GM23338 (cell line): Measurements from ENCODE around the gene TSC22D2. TPM values are rescaled to one million over a fixed set of nuclear protein-coding genes. Genes with fewer than 3 reads are reported as not detected.

Experiments
- ATAC-seq: fragments of 200-7000 bp; cut with Tn5 transposase; 3 replicates; pipeline ENCODE4 v1.9.1; 2020
- DNase-seq: peaks from one replicate; pipeline ENCODE4 v3.0.0-alpha.2; 2015; ENCODE audit warnings: low spot score
- H2AFZ ChIP-seq: fragments of 200-600 bp; sonication (generic); 2 replicates; pipeline ENCODE4 v1.8.0; 2016; ENCODE audit warnings: antibody characterized with exemption, mild to moderate bottlenecking, moderate library complexity
- H3F3A ChIP-seq: fragments of 200-600 bp; sonication (generic); replicated peaks from 2 replicates; pipeline ENCODE4 v1.8.0; 2017; ENCODE audit warnings: antibody characterized with exemption, mixed run types, low read depth
- H3K27ac ChIP-seq: fragments of 200-600 bp; sonication (generic); 2 replicates; pipeline ENCODE4 v1.6.1; 2016; ENCODE audit warnings: low read depth
- H3K27me3 ChIP-seq: fragments of 200-600 bp; sonication (generic); 2 replicates; pipeline ENCODE4 v1.8.0; 2016; ENCODE audit warnings: mild to moderate bottlenecking, mixed run types, moderate library complexity; ENCODE audit not compliant: insufficient read depth
- H3K36me3 ChIP-seq: fragments of 200-600 bp; sonication (generic); 2 replicates; pipeline ENCODE4 v1.8.0; 2016; ENCODE audit warnings: mild to moderate bottlenecking; ENCODE audit not compliant: insufficient read depth
- H3K4me1 ChIP-seq: fragments of 200-600 bp; sonication (generic); 2 replicates; pipeline ENCODE4 v1.8.0; 2016; ENCODE audit warnings: mild to moderate bottlenecking, moderate library complexity; ENCODE audit not compliant: insufficient read depth
- H3K4me2 ChIP-seq: fragments of 200-600 bp; sonication (generic); 2 replicates; pipeline ENCODE4 v1.7.1; 2017; ENCODE audit warnings: mixed run types
- H3K4me3 ChIP-seq: fragments of 200-600 bp; sonication (generic); 2 replicates; pipeline ENCODE4 v1.6.1; 2016; ENCODE audit warnings: mixed run types
- H3K79me2 ChIP-seq: fragments of 200-600 bp; sonication (generic); replicated peaks from 2 replicates; pipeline ENCODE4 v1.8.0; 2017; ENCODE audit warnings: mild to moderate bottlenecking; ENCODE audit not compliant: insufficient read depth
- H3K9me2 ChIP-seq: fragments of 200-600 bp; sonication (generic); 2 replicates; pipeline ENCODE4 v1.8.0; 2017; ENCODE audit not compliant: insufficient read depth
- H4K20me1 ChIP-seq: fragments of 200-600 bp; sonication (generic); replicated peaks from 2 replicates; pipeline ENCODE4 v1.8.0; 2017; ENCODE audit warnings: mild to moderate bottlenecking; ENCODE audit not compliant: insufficient read depth
- H3K27ac Mint-ChIP-seq: 2 replicates; pipeline ENCODE4 v1.8.0; 2020; ENCODE audit warnings: inconsistent platforms, mild to moderate bottlenecking, moderate library complexity, mixed read lengths
- H3K27me3 Mint-ChIP-seq: 3 replicates; pipeline ENCODE4 v1.8.0; 2022; ENCODE audit warnings: low read depth, mild to moderate bottlenecking, moderate library complexity, mixed read lengths, inconsistent platforms; ENCODE audit not compliant: insufficient read depth, poor library complexity
- H3K36me3 Mint-ChIP-seq: 3 replicates; pipeline ENCODE4 v1.8.0; 2021; ENCODE audit warnings: low read depth, mild to moderate bottlenecking, inconsistent platforms, moderate library complexity, mixed read lengths
- H3K4me1 Mint-ChIP-seq: 3 replicates; pipeline ENCODE4 v1.8.0; 2020; ENCODE audit warnings: mild to moderate bottlenecking, inconsistent platforms, mixed read lengths
- H3K4me3 Mint-ChIP-seq: 3 replicates; pipeline ENCODE4 v1.8.0; 2021; ENCODE audit warnings: moderate library complexity, mild to moderate bottlenecking, inconsistent platforms, mixed read lengths
- H3K9me3 Mint-ChIP-seq: 3 replicates; pipeline ENCODE4 v1.8.0; 2020; ENCODE audit warnings: moderate library complexity, mild to moderate bottlenecking, inconsistent platforms, mixed read lengths
- CREB1 ChIP-seq: fragments of 250-450 bp; sonication (Bioruptor Pico); IDR thresholded peaks from 2 replicates; pipeline ENCODE4 v1.5.0; 2020; ENCODE audit warnings: low read depth, mild to moderate bottlenecking, moderate library complexity
- EZH2 ChIP-seq: fragments of 200-600 bp; sonication (generic); IDR thresholded peaks from one replicate; pipeline ENCODE4 v1.8.0; 2017; ENCODE audit warnings: antibody characterized with exemption, mild to moderate bottlenecking, low read depth; ENCODE audit not compliant: unreplicated experiment
- EZH2phosphoT487 ChIP-seq: fragments of 200-600 bp; sonication (generic); IDR thresholded peaks from one replicate; pipeline ENCODE4 v1.8.1; 2018; ENCODE audit warnings: antibody characterized with exemption; ENCODE audit not compliant: unreplicated experiment
- JUNB ChIP-seq: IDR thresholded peaks from one replicate; pipeline ENCODE4 v1.6.1; 2016; ENCODE audit warnings: antibody characterized with exemption; ENCODE audit not compliant: unreplicated experiment
- NANOG ChIP-seq: IDR thresholded peaks from 2 replicates; pipeline ENCODE4 v1.6.1; 2016; ENCODE audit warnings: antibody characterized with exemption, borderline replicate concordance
- POLR2AphosphoS5 ChIP-seq: IDR thresholded peaks from 2 replicates; pipeline ENCODE4 v1.6.1; 2016; ENCODE audit warnings: antibody characterized with exemption, low read depth
- STAT1 ChIP-seq: IDR thresholded peaks from one replicate; pipeline ENCODE4 v1.6.1; 2016; ENCODE audit warnings: antibody characterized with exemption; ENCODE audit not compliant: unreplicated experiment
- ZNF114 ChIP-seq: fragments of 250-450 bp; sonication (Bioruptor Pico); IDR thresholded peaks from 2 replicates; pipeline ENCODE4 v1.5.0; 2020; ENCODE audit warnings: mild to moderate bottlenecking, moderate library complexity
- ZNF331 ChIP-seq: fragments of 250-450 bp; sonication (Bioruptor Pico); IDR thresholded peaks from 2 replicates; pipeline ENCODE4 v1.5.0; 2020; ENCODE audit warnings: low read depth, mild to moderate bottlenecking, moderate library complexity
- polyA plus RNA-seq: library from polyadenylated mRNA; unstranded; fragments of >200 nt; fragmentation: Nextera tagmentation; extraction: Ambion mirVana; gene quantifications from 2 replicates; pipeline ENCODE4 v1.2.1, GENCODE V29; 2016
- total RNA-seq: library from RNA; depleted of rRNA; stranded (reverse); fragments of >200 nt; shearing (Covaris generic); gene quantifications from 2 replicates; pipeline ENCODE4 v1.2.3, GENCODE V29; 2014
- TF ChIP-seq, protein P1 (sequence below): IDR thresholded peaks from 2 replicates; pipeline ENCODE4 v1.6.1; 2016; ENCODE audit warnings: antibody characterized with exemption
- TF ChIP-seq, protein P2 (sequence below): fragments of 250-450 bp; sonication (Bioruptor Pico); IDR thresholded peaks from 2 replicates; pipeline ENCODE4 v1.5.0; 2020; ENCODE audit warnings: mild to moderate bottlenecking, moderate library complexity
- TF ChIP-seq, protein P3 (sequence below): IDR thresholded peaks from one replicate; pipeline ENCODE4 v1.6.1; 2018; ENCODE audit warnings: antibody characterized with exemption; ENCODE audit not compliant: unreplicated experiment
- TF ChIP-seq, protein P4 (sequence below), 2 experiments: fragments of 200-600 bp in 1 of 2; sonication (generic) in 1 of 2; conservative IDR thresholded peaks; 2 replicates each; pipeline versions ENCODE4 v1.5.1 to v1.6.1; 2016 to 2017; ENCODE audit warnings: antibody characterized with exemption in 2 of 2, low read depth in 2 of 2, mild to moderate bottlenecking in 2 of 2, moderate library complexity in 1 of 2

TSC22D2 gene
- total and polyA plus RNA-seq, 2 experiments from 2014 or later = 18.6 to 34.2 TPM

GRCh38 chr3:150407051-150407807, 869 bp upstream of the TSC22D2 start:
- Mint-ChIP-seq H3K4me1 (peaks cover 35% of the 10 kb centered on the region; the same call in 2 of the 3 replicates), H3K4me3 (peak overlapping the region; percentile 78), H3K9me3 (no peaks in the 10 kb centered on the region), H3K27ac (peak overlapping the region; percentile 98), H3K36me3 (peaks cover 12% of the 10 kb centered on the region), H3K27me3 (peaks cover 7% of the 10 kb centered on the region)
- H3K9me2 ChIP-seq = no peaks in the 10 kb centered on the region
- peak overlapping the region; percentile 96 for H3K27ac ChIP-seq
- ATAC-seq (no peak), DNase-seq (peak; percentile 16)
- peaks cover 26% of the 10 kb centered on the region for H3K79me2 ChIP-seq
- H3K4me3 ChIP-seq = peak overlapping the region; percentile 77
- H3K36me3 ChIP-seq = no peaks in the 10 kb centered on the region
- H3K4me1 ChIP-seq = peaks cover 24% of the 10 kb centered on the region
- no peaks in the 10 kb centered on the region for H3K27me3 ChIP-seq
- H2AFZ ChIP-seq = peak overlapping the region; percentile 85
- TF ChIP-seq NANOG (no peak), CREB1 (CRISPR knock-in tag) (no peak), EZH2phosphoT487 (no peak), ZNF114 (CRISPR knock-in tag) (no peak), STAT1 (no peak), POLR2AphosphoS5 (no peak), ZNF331 (CRISPR knock-in tag) (no peak), EZH2 (no peak), JUNB (no peak)
- TF ChIP-seq, protein P1, sequence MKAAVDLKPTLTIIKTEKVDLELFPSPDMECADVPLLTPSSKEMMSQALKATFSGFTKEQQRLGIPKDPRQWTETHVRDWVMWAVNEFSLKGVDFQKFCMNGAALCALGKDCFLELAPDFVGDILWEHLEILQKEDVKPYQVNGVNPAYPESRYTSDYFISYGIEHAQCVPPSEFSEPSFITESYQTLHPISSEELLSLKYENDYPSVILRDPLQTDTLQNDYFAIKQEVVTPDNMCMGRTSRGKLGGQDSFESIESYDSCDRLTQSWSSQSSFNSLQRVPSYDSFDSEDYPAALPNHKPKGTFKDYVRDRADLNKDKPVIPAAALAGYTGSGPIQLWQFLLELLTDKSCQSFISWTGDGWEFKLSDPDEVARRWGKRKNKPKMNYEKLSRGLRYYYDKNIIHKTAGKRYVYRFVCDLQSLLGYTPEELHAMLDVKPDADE = no peak
- TF ChIP-seq, protein P2, sequence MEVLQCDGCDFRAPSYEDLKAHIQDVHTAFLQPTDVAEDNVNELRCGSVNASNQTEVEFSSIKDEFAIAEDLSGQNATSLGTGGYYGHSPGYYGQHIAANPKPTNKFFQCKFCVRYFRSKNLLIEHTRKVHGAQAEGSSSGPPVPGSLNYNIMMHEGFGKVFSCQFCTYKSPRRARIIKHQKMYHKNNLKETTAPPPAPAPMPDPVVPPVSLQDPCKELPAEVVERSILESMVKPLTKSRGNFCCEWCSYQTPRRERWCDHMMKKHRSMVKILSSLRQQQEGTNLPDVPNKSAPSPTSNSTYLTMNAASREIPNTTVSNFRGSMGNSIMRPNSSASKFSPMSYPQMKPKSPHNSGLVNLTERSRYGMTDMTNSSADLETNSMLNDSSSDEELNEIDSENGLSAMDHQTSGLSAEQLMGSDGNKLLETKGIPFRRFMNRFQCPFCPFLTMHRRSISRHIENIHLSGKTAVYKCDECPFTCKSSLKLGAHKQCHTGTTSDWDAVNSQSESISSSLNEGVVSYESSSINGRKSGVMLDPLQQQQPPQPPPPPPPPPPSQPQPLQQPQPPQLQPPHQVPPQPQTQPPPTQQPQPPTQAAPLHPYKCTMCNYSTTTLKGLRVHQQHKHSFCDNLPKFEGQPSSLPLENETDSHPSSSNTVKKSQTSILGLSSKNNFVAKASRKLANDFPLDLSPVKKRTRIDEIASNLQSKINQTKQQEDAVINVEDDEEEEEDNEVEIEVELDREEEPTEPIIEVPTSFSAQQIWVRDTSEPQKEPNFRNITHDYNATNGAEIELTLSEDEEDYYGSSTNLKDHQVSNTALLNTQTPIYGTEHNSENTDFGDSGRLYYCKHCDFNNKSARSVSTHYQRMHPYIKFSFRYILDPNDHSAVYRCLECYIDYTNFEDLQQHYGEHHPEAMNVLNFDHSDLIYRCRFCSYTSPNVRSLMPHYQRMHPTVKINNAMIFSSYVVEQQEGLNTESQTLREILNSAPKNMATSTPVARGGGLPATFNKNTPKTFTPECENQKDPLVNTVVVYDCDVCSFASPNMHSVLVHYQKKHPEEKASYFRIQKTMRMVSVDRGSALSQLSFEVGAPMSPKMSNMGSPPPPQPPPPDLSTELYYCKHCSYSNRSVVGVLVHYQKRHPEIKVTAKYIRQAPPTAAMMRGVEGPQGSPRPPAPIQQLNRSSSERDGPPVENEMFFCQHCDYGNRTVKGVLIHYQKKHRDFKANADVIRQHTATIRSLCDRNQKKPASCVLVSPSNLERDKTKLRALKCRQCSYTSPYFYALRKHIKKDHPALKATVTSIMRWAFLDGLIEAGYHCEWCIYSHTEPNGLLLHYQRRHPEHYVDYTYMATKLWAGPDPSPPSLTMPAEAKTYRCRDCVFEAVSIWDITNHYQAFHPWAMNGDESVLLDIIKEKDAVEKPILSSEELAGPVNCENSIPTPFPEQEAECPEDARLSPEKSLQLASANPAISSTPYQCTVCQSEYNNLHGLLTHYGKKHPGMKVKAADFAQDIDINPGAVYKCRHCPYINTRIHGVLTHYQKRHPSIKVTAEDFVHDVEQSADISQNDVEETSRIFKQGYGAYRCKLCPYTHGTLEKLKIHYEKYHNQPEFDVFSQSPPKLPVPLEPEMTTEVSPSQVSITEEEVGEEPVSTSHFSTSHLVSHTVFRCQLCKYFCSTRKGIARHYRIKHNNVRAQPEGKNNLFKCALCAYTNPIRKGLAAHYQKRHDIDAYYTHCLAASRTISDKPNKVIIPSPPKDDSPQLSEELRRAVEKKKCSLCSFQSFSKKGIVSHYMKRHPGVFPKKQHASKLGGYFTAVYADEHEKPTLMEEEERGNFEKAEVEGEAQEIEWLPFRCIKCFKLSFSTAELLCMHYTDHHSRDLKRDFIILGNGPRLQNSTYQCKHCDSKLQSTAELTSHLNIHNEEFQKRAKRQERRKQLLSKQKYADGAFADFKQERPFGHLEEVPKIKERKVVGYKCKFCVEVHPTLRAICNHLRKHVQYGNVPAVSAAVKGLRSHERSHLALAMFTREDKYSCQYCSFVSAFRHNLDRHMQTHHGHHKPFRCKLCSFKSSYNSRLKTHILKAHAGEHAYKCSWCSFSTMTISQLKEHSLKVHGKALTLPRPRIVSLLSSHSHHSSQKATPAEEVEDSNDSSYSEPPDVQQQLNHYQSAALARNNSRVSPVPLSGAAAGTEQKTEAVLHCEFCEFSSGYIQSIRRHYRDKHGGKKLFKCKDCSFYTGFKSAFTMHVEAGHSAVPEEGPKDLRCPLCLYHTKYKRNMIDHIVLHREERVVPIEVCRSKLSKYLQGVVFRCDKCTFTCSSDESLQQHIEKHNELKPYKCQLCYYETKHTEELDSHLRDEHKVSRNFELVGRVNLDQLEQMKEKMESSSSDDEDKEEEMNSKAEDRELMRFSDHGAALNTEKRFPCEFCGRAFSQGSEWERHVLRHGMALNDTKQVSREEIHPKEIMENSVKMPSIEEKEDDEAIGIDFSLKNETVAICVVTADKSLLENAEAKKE (CRISPR knock-in tag) = no peak
- TF ChIP-seq, protein P3, sequence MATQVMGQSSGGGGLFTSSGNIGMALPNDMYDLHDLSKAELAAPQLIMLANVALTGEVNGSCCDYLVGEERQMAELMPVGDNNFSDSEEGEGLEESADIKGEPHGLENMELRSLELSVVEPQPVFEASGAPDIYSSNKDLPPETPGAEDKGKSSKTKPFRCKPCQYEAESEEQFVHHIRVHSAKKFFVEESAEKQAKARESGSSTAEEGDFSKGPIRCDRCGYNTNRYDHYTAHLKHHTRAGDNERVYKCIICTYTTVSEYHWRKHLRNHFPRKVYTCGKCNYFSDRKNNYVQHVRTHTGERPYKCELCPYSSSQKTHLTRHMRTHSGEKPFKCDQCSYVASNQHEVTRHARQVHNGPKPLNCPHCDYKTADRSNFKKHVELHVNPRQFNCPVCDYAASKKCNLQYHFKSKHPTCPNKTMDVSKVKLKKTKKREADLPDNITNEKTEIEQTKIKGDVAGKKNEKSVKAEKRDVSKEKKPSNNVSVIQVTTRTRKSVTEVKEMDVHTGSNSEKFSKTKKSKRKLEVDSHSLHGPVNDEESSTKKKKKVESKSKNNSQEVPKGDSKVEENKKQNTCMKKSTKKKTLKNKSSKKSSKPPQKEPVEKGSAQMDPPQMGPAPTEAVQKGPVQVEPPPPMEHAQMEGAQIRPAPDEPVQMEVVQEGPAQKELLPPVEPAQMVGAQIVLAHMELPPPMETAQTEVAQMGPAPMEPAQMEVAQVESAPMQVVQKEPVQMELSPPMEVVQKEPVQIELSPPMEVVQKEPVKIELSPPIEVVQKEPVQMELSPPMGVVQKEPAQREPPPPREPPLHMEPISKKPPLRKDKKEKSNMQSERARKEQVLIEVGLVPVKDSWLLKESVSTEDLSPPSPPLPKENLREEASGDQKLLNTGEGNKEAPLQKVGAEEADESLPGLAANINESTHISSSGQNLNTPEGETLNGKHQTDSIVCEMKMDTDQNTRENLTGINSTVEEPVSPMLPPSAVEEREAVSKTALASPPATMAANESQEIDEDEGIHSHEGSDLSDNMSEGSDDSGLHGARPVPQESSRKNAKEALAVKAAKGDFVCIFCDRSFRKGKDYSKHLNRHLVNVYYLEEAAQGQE = no peak
- TF ChIP-seq, protein P4, sequence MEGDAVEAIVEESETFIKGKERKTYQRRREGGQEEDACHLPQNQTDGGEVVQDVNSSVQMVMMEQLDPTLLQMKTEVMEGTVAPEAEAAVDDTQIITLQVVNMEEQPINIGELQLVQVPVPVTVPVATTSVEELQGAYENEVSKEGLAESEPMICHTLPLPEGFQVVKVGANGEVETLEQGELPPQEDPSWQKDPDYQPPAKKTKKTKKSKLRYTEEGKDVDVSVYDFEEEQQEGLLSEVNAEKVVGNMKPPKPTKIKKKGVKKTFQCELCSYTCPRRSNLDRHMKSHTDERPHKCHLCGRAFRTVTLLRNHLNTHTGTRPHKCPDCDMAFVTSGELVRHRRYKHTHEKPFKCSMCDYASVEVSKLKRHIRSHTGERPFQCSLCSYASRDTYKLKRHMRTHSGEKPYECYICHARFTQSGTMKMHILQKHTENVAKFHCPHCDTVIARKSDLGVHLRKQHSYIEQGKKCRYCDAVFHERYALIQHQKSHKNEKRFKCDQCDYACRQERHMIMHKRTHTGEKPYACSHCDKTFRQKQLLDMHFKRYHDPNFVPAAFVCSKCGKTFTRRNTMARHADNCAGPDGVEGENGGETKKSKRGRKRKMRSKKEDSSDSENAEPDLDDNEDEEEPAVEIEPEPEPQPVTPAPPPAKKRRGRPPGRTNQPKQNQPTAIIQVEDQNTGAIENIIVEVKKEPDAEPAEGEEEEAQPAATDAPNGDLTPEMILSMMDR (conservative IDR thresholded peaks at IDR 0.05; ENCODE audit: low read depth in 2 of 2) = no peak
- peaks cover 16% of the 10 kb centered on the region for H4K20me1 ChIP-seq
- 0 out of 2 replicates have a peak, but pooled peaks cover 3% of the 10 kb centered on the region for H3F3A ChIP-seq
- H3K4me2 ChIP-seq = peak overlapping the region; percentile 95
